Parietal lobe (tissue), 1 donor: ENCODE data around the gene MOCS2. TPM values are rescaled to one million over a fixed set of nuclear protein-coding genes. Genes with fewer than 3 reads are reported as not detected.

ENCODE experiments used
- total RNA-seq: library from RNA; depleted of rRNA; stranded (reverse); fragments of >200 nt; gene quantifications from one replicate; pipeline ENCODE4 v1.2.3, GENCODE V29; 2014

MOCS2 gene, protein sequence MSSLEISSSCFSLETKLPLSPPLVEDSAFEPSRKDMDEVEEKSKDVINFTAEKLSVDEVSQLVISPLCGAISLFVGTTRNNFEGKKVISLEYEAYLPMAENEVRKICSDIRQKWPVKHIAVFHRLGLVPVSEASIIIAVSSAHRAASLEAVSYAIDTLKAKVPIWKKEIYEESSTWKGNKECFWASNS
- total RNA-seq, result 39.4 TPM

DNA sequence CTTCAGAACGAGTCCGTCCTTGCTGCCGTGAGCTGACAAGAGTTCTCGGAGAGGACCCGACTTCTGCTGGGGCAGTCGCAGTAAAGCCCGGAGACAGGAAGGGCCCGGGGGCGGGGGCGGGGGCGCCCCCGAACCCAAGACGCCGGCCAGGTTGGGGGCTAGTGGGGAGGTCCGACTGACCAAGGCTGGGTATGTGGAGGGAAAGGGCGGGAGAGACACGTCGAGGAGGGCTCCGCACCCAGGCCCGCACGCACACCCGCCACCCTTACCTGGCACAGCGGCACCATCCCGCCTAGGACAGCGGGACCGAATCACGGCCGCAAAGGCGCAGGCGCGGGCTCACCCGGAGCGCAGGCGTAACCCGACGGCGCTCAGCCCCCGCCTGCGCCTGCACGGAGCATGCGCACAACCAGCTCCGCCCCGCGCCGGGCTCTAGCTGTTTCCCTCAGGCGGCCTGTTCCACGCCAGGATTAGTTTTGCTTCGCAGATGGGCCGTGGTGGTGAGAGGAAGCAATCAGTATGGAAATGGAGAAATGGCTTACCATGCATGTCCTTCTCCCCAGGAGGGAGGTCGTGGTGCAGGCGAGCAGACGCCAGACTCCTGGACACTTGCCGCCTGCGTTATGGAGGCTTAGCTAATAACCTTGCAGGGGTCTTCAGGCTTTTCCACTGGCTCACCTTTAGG, at the start of gene MOCS2:
MOCS2 (minus strand) TSS at position 315 of the 685 bp plus-strand sequence. CDS start 2,583 bp downstream, outside the sequence.

Other genes with a start within 250 kb of the MOCS2 start
- 5.9 TPM for gene ITGA2, start 120.4 kb downstream of the MOCS2 start, total RNA-seq